Measurements from ENCODE around the gene SEPTIN8.

GRCh38 chr5:132736853-132737833 is 39.9 kb downstream of the SEPTIN8 start, which contains the start of gene KIF3A:
- TF ChIP-seq, protein P1, sequence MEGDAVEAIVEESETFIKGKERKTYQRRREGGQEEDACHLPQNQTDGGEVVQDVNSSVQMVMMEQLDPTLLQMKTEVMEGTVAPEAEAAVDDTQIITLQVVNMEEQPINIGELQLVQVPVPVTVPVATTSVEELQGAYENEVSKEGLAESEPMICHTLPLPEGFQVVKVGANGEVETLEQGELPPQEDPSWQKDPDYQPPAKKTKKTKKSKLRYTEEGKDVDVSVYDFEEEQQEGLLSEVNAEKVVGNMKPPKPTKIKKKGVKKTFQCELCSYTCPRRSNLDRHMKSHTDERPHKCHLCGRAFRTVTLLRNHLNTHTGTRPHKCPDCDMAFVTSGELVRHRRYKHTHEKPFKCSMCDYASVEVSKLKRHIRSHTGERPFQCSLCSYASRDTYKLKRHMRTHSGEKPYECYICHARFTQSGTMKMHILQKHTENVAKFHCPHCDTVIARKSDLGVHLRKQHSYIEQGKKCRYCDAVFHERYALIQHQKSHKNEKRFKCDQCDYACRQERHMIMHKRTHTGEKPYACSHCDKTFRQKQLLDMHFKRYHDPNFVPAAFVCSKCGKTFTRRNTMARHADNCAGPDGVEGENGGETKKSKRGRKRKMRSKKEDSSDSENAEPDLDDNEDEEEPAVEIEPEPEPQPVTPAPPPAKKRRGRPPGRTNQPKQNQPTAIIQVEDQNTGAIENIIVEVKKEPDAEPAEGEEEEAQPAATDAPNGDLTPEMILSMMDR (IDR thresholded peaks at IDR 0.05 in 8 of 11, conservative IDR thresholded peaks at IDR 0.05 in 3 of 11): peak in 8 of 11 experiments; percentile 10 to 62 (median 40)
- TF ChIP-seq POLR2A (IDR thresholded peaks at IDR 0.05): no peak
